WTC11 (cell line): ENCODE data around the gene UGT1A7.

Experiments
- GTF2I ChIP-seq: fragments of 250-450 bp; sonication (Bioruptor Pico); conservative IDR thresholded peaks from 2 replicates; pipeline ENCODE4 v1.4.0; 2021; ENCODE audit warnings: mild to moderate bottlenecking
- ZNF396 ChIP-seq: fragments of 250-450 bp; sonication (Bioruptor Pico); IDR thresholded peaks from 2 replicates; pipeline ENCODE4 v1.8.0; 2021; ENCODE audit warnings: mild to moderate bottlenecking, moderate library complexity, borderline replicate concordance
- TF ChIP-seq, protein P1 (sequence below): fragments of 200-600 bp; IDR thresholded peaks from 2 replicates; pipeline ENCODE4 v1.8.0; 2022; ENCODE audit warnings: antibody characterized with exemption

DNA sequence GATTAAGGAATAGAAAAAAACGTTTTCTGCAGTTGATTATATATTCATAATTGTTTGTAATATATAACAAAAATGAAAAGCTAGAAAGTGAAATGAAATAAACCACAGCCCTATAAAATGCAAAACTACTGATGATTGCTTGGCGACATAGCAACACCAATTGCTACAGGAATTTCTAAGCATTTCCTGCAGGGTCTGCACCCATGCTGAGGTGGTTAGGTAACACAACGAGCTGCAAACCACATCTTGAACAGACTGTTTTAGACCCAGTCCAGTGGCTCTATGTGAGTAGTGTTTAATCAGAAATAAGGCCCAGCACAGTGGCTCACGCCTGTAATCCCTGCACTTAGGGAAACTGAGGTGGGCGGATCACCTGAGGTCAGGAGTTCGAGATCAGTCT lies 27.2 kb upstream of the UGT1A7 start:
- TF ChIP-seq, protein P1, sequence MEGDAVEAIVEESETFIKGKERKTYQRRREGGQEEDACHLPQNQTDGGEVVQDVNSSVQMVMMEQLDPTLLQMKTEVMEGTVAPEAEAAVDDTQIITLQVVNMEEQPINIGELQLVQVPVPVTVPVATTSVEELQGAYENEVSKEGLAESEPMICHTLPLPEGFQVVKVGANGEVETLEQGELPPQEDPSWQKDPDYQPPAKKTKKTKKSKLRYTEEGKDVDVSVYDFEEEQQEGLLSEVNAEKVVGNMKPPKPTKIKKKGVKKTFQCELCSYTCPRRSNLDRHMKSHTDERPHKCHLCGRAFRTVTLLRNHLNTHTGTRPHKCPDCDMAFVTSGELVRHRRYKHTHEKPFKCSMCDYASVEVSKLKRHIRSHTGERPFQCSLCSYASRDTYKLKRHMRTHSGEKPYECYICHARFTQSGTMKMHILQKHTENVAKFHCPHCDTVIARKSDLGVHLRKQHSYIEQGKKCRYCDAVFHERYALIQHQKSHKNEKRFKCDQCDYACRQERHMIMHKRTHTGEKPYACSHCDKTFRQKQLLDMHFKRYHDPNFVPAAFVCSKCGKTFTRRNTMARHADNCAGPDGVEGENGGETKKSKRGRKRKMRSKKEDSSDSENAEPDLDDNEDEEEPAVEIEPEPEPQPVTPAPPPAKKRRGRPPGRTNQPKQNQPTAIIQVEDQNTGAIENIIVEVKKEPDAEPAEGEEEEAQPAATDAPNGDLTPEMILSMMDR: no peak
- TF ChIP-seq ZNF396: no peak
- no peak for TF ChIP-seq GTF2I (CRISPR knock-in tag)
